Esophagus squamous epithelium (tissue), 5 donors: Measurements from ENCODE around the gene IL22RA2. TPM values are rescaled to one million over a fixed set of nuclear protein-coding genes. Genes with fewer than 3 reads are reported as not detected.

Source experiments
- DNase-seq: peaks from one replicate; lab custom pipeline; 2025; lab: John Stamatoyannopoulos, UW
- H3K27ac ChIP-seq, 4 donors: fragments of 200-600 bp; sonication (generic); one replicate each; pipeline ENCODE4 v1.5.1; 2016 to 2019; ENCODE audit warnings: mild to moderate bottlenecking in 1 of 4
- H3K27me3 ChIP-seq, 4 donors: fragments of 200-600 bp; sonication (generic); 1 replicate in 3 of 4; 2 replicates in 1 of 4; pipeline versions ENCODE4 v1.5.1 to v1.6.0; 2017 to 2021; ENCODE audit warnings: antibody characterized with exemption in 1 of 4
- H3K36me3 ChIP-seq, 3 donors: fragments of 200-600 bp; sonication (generic); one replicate each; pipeline ENCODE4 v1.5.1; 2016 to 2019
- H3K4me1 ChIP-seq, 3 donors: fragments of 200-600 bp; sonication (generic); one replicate each; pipeline ENCODE4 v1.5.1; 2017 to 2019
- H3K4me3 ChIP-seq, 4 donors: fragments of 200-600 bp; sonication (generic); 1 replicate in 3 of 4; 2 replicates in 1 of 4; pipeline ENCODE4 v1.5.1; 2016 to 2019; ENCODE audit warnings: mild to moderate bottlenecking in 2 of 4, moderate library complexity in 1 of 4
- H3K9me3 ChIP-seq, 3 donors: fragments of 200-600 bp; sonication (generic); one replicate each; pipeline ENCODE4 v1.5.1; 2016 to 2019
- CTCF ChIP-seq, 6 experiments: fragments of 450-650 bp in 4 of 6; fragments of 200-600 bp in 2 of 6; sonication (generic) in 2 of 6; IDR thresholded peaks; one replicate each; pipeline ENCODE4 v1.5.1; 2016 to 2019; ENCODE audit warnings: antibody characterized with exemption in 6 of 6, mild to moderate bottlenecking in 4 of 6, moderate library complexity in 4 of 6
- POLR2A ChIP-seq, 4 donors: fragments of 450-650 bp; IDR thresholded peaks; one replicate each; pipeline ENCODE4 v1.6.1; 2017; ENCODE audit warnings: antibody characterized with exemption in 4 of 4, mild to moderate bottlenecking in 4 of 4, moderate library complexity in 3 of 4
- WGBS, 2 donors: methylation state at CpG; one replicate each; pipeline ENCODE4 v1.1.5; 2018; 5-methylcytosine and 5-hydroxymethylcytosine counted together
- intact Hi-C: fragments of 100-400 bp; cut with DNase I; formaldehyde crosslinking; loops from one replicate; pipeline ENCODE4 v1.15.0; 2022
- total RNA-seq, 4 donors: library from RNA; depleted of rRNA; stranded (reverse); fragments of >200 nt; gene quantifications; one replicate each; pipeline ENCODE4 v1.1.0, GENCODE V29; 2016
- donor health status: DM: yes; HTN: yes; CAD: no.

Gene IL22RA2
- total RNA-seq, 4 donors from 2014 or later: not detected

GRCh38 chr6:137104926-137105325 is 68.5 kb downstream of the IL22RA2 start:
- Histone ChIP-seq H3K27ac (peak overlapping the region; percentile 32 to 68 (median 50)), H3K27me3 (no peaks in the 10 kb centered on the region), H3K4me1 (peaks cover 0 to 22% (median 8%) of the 10 kb centered on the region in 3 donors), H3K4me3 (no peak overlapping the region), H3K36me3 (no peaks in the 10 kb centered on the region), H3K9me3 (peaks cover 0 to 6% (median 0%) of the 10 kb centered on the region in 3 donors)
- no peak for DNase-seq
- 37 to 51% methylated on average over 3 of the region's 3 CpGs for WGBS, 2 donors
- intact Hi-C loops: no loop called here
- TF ChIP-seq POLR2A (IDR thresholded peaks at IDR 0.05) (no peak), CTCF (IDR thresholded peaks at IDR 0.05) (no peak)

GRCh38 chr6:137102851-137103492 is 70.5 kb downstream of the IL22RA2 start:
- H3K4me3 ChIP-seq: no peak overlapping the region
- DNase-seq: no peak
- H3K4me1 ChIP-seq: peaks cover 0 to 23% (median 8%) of the 10 kb centered on the region in 3 donors
- intact Hi-C loops: no loop called here
- H3K27me3 ChIP-seq: no peaks in the 10 kb centered on the region
- TF ChIP-seq POLR2A (IDR thresholded peaks at IDR 0.05) (no peak), CTCF (IDR thresholded peaks at IDR 0.05) (no peak)
- H3K9me3 ChIP-seq: no peaks in the 10 kb centered on the region
- H3K36me3 ChIP-seq: no peaks in the 10 kb centered on the region
- no peak overlapping the region for H3K27ac ChIP-seq

GRCh38 chr6:137102050-137102848 is 71.2 kb downstream of the IL22RA2 start:
- intact Hi-C loops: no loop called here
- no peaks in the 10 kb centered on the region for H3K9me3 ChIP-seq
- H3K4me3 ChIP-seq: no peak overlapping the region
- TF ChIP-seq POLR2A (IDR thresholded peaks at IDR 0.05): no peak
- TF ChIP-seq CTCF (IDR thresholded peaks at IDR 0.05): no peak
- no peaks in the 10 kb centered on the region for H3K27me3 ChIP-seq
- WGBS, 2 donors: 88 to 93% methylated on average over 3 of the region's 3 CpGs
- H3K27ac ChIP-seq: no peak overlapping the region
- H3K36me3 ChIP-seq: no peaks in the 10 kb centered on the region
- DNase-seq: no peak
- H3K4me1 ChIP-seq: peaks cover 0 to 23% (median 8%) of the 10 kb centered on the region in 3 donors

GRCh38 chr6:137099689-137100403 is 73.6 kb downstream of the IL22RA2 start:
- 57 to 67% methylated on average over 7 to 8 of the region's 8 CpGs for WGBS, 2 donors
- peak overlapping the region in 1 of 4 donors; percentile 6 for H3K27ac ChIP-seq

More at GRCh38 chr6:137099689-137100403, 73.6 kb downstream of the IL22RA2 start:
- Histone ChIP-seq H3K4me1 (peaks cover 0 to 11% (median 0%) of the 10 kb centered on the region in 3 donors), H3K9me3 (no peaks in the 10 kb centered on the region), H3K36me3 (no peaks in the 10 kb centered on the region), H3K27me3 (no peaks in the 10 kb centered on the region), H3K4me3 (no peak overlapping the region)
- intact Hi-C loops: loop anchor here (10.0 kb wide), 1 partner anchor 215 kb away; no protein-coding TSS in a partner anchor
- TF ChIP-seq POLR2A (IDR thresholded peaks at IDR 0.05): no peak
- TF ChIP-seq CTCF (IDR thresholded peaks at IDR 0.05): no peak
- no peak for DNase-seq
